Fibroblast of lung (primary cell): Measurements from ENCODE around the gene CDYL. TPM values are rescaled to one million over a fixed set of nuclear protein-coding genes. Genes with fewer than 3 reads are reported as not detected.

ENCODE experiments used
- DNase-seq, 2 donors: peaks; one replicate each; pipeline versions ENCODE4 v3.0.0 to v3.0.0-alpha.2; 2010; ENCODE audit warnings: low read depth in 2 of 2
- H2AFZ ChIP-seq: 2 replicates; pipeline ENCODE4 v1.5.1; 2012; ENCODE audit warnings: low read length, control low read depth, inconsistent platforms
- H3K27ac ChIP-seq: 2 replicates; pipeline ENCODE4 v1.5.1; 2011; ENCODE audit warnings: low read length, control low read depth; ENCODE audit not compliant: insufficient read depth
- H3K27me3 ChIP-seq: 2 replicates; pipeline ENCODE4 v1.5.1; 2011; ENCODE audit warnings: mild to moderate bottlenecking, low read length; ENCODE audit not compliant: control insufficient read depth, insufficient read depth
- H3K36me3 ChIP-seq: 2 replicates; pipeline ENCODE4 v1.5.1; 2011; ENCODE audit warnings: low read length; ENCODE audit not compliant: control insufficient read depth, insufficient read depth
- H3K4me1 ChIP-seq: 2 replicates; pipeline ENCODE4 v1.5.1; 2011; ENCODE audit warnings: low read length; ENCODE audit not compliant: control insufficient read depth, insufficient read depth; ENCODE audit errors: extremely low read depth
- H3K4me2 ChIP-seq: 2 replicates; pipeline ENCODE4 v1.5.1; 2011; ENCODE audit warnings: low read length, control low read depth; ENCODE audit not compliant: insufficient read depth; ENCODE audit errors: extremely low read depth
- H3K4me3 ChIP-seq, 4 experiments: fragments of 200-600 bp in 1 of 4; sonication (generic) in 1 of 4; replicated peaks in 1 of 4; 2 replicates each; pipeline ENCODE4 v1.5.1; 2011 to 2016; ENCODE audit warnings: low read length in 4 of 4, low read depth in 3 of 4, mild to moderate bottlenecking in 3 of 4, control low read depth in 2 of 4, inconsistent platforms in 1 of 4, mixed read lengths in 1 of 4; ENCODE audit not compliant: insufficient read depth in 1 of 4; ENCODE audit errors: control extremely low read depth in 1 of 4
- H3K79me2 ChIP-seq: 2 replicates; pipeline ENCODE4 v1.5.1; 2012; ENCODE audit warnings: mild to moderate bottlenecking, low read length, inconsistent platforms; ENCODE audit not compliant: control insufficient read depth, insufficient read depth
- H3K9ac ChIP-seq: 2 replicates; pipeline ENCODE4 v1.5.1; 2011; ENCODE audit warnings: mild to moderate bottlenecking, low read length, control low read depth; ENCODE audit not compliant: insufficient read depth
- H3K9me3 ChIP-seq: 2 replicates; pipeline ENCODE4 v1.5.1; 2012; ENCODE audit warnings: low read depth, low read length; ENCODE audit not compliant: control insufficient read depth, insufficient read depth
- H4K20me1 ChIP-seq: 2 replicates; pipeline ENCODE4 v1.5.1; 2011; ENCODE audit warnings: low read length; ENCODE audit not compliant: control insufficient read depth, insufficient read depth; ENCODE audit errors: extremely low read depth
- CTCF ChIP-seq, 2 donors: IDR thresholded peaks in 1 of 2; conservative IDR thresholded peaks in 1 of 2; 1 replicate in 1 of 2; 2 replicates in 1 of 2; pipeline ENCODE4 v1.5.1; 2011 to 2012; ENCODE audit warnings: low read length in 2 of 2, control low read depth in 1 of 2, inconsistent platforms in 1 of 2, low read depth in 1 of 2, mild to moderate bottlenecking in 1 of 2
- EZH2 ChIP-seq: IDR thresholded peaks from 2 replicates; pipeline ENCODE4 v1.5.1; 2012; ENCODE audit warnings: low read length, control low read depth, mild to moderate bottlenecking; ENCODE audit errors: missing control alignments
- polyA plus RNA-seq, 2 donors: library from polyadenylated mRNA; depleted of rRNA in 1 of 2; stranded (reverse) in 1 of 2; unstranded in 1 of 2; fragments of >200 nt; gene quantifications; 2 replicates each; pipeline ENCODE4 v1.2.1, GENCODE V29; 2011 to 2012; ENCODE audit warnings: missing spikeins in 1 of 2
- total RNA-seq: library from RNA; depleted of rRNA; stranded (reverse); fragments of >200 nt; gene quantifications from 2 replicates; pipeline ENCODE4 v1.2.1, GENCODE V29; 2014

Gene CDYL
- total and polyA plus RNA-seq, 2 donors (not counting 1 experiment from before 2014, with no cell fraction given): 20.6 to 24.9 TPM

GRCh38 chr6:4763921-4764320 is 12.3 kb upstream of the CDYL start:
- no peak overlapping the region for H3K27ac ChIP-seq
- DNase-seq: no peak
- no peak overlapping the region for H3K9ac ChIP-seq
- no peaks in the 10 kb centered on the region for H3K4me1 ChIP-seq
- no peak overlapping the region for H3K4me3 ChIP-seq
- no peaks in the 10 kb centered on the region for H3K9me3 ChIP-seq
- H3K27me3 ChIP-seq: no peaks in the 10 kb centered on the region
- no peak overlapping the region for H3K4me2 ChIP-seq
- H3K79me2 ChIP-seq: no peaks in the 10 kb centered on the region
- no peak overlapping the region for H2AFZ ChIP-seq
- no peaks in the 10 kb centered on the region for H3K36me3 ChIP-seq
- no peaks in the 10 kb centered on the region for H4K20me1 ChIP-seq
- TF ChIP-seq CTCF (conservative IDR thresholded peaks at IDR 0.05 in 1 of 2, IDR thresholded peaks at IDR 0.05 in 1 of 2; ENCODE audit: low read depth in 1 of 2, low read length in 2 of 2) (no peak), EZH2 (no peak)

- Histone ChIP-seq H3K4me3 (no peak overlapping the region), H3K9ac (no peak overlapping the region), H3K36me3 (no peaks in the 10 kb centered on the region), H4K20me1 (no peaks in the 10 kb centered on the region), H3K4me2 (no peak overlapping the region), H3K27ac (no peak overlapping the region), H3K9me3 (no peaks in the 10 kb centered on the region), H3K27me3 (peaks cover 1% of the 10 kb centered on the region), H3K79me2 (no peaks in the 10 kb centered on the region), H2AFZ (no peak overlapping the region), H3K4me1 (no peaks in the 10 kb centered on the region)
- TF ChIP-seq EZH2: no peak
- no peak for TF ChIP-seq CTCF (conservative IDR thresholded peaks at IDR 0.05 in 1 of 2, IDR thresholded peaks at IDR 0.05 in 1 of 2; ENCODE audit: low read depth in 1 of 2, low read length in 2 of 2)
- no peak for DNase-seq
Observed at GRCh38 chr6:4768815-4769214, 7.4 kb upstream of the CDYL start.

- Histone ChIP-seq H3K9ac (no peak overlapping the region), H3K79me2 (peaks cover 6% of the 10 kb centered on the region), H3K27me3 (peaks cover 5% of the 10 kb centered on the region), H3K4me1 (no peaks in the 10 kb centered on the region), H3K27ac (no peak overlapping the region), H3K9me3 (no peaks in the 10 kb centered on the region), H4K20me1 (no peaks in the 10 kb centered on the region), H3K4me2 (no peak overlapping the region), H3K4me3 (no peak overlapping the region), H3K36me3 (no peaks in the 10 kb centered on the region), H2AFZ (no peak overlapping the region)
- TF ChIP-seq EZH2: no peak
- no peak for TF ChIP-seq CTCF (conservative IDR thresholded peaks at IDR 0.05 in 1 of 2, IDR thresholded peaks at IDR 0.05 in 1 of 2; ENCODE audit: low read depth in 1 of 2, low read length in 2 of 2)
- no peak for DNase-seq
Observed at GRCh38 chr6:4772750-4773149, 3.5 kb upstream of the CDYL start.
